ENCODE data around the gene ATE1. TPM values are rescaled to one million over a fixed set of nuclear protein-coding genes. Genes with fewer than 3 reads are reported as not detected.

ATE1 gene
- total RNA-seq, 3 donors from 2014 or later (not counting 1 experiment from before 2014, with no cell fraction given), result 30.4 to 40.6 (median 30.5) TPM

GRCh38 chr10:121724282-121724681 is 203.5 kb downstream of the ATE1 start:
- no peak overlapping the region for H3K27ac ChIP-seq (ENCODE audit: low read length)
- H3K4me1 ChIP-seq (ENCODE audit: control insufficient read depth, insufficient read depth, low read length), result no peaks in the 10 kb centered on the region
- TF ChIP-seq CTCF (IDR thresholded peaks at IDR 0.05), result no peak
- H3K4me3 ChIP-seq (ENCODE audit: low read length), result no peak overlapping the region
- intact Hi-C loops (cut with micrococcal nuclease), result no loop called here
- Mint-ChIP-seq H3K27ac (no peak overlapping the region), H3K4me1 (no peaks in the 10 kb centered on the region), H3K27me3 (ENCODE audit: low read depth in 2 of 2) (peaks cover 9 to 25% of the 10 kb centered on the region in 2 donors), H3K4me3 (no peak overlapping the region), H3K36me3 (no peaks in the 10 kb centered on the region), H3K9me3 (no peaks in the 10 kb centered on the region)
- H3K27me3 ChIP-seq (ENCODE audit: control insufficient read depth, insufficient read depth, low read length), result no peaks in the 10 kb centered on the region
- no peaks in the 10 kb centered on the region for H3K36me3 ChIP-seq (ENCODE audit: control insufficient read depth, insufficient read depth, low read length)
- H3K9me3 ChIP-seq (ENCODE audit: control insufficient read depth, insufficient read depth, low read length), result no peaks in the 10 kb centered on the region
- DNase-seq (no peak), ATAC-seq (no peak)

GRCh38 chr10:121722665-121723064 is 205.2 kb downstream of the ATE1 start:
- no peaks in the 10 kb centered on the region for H3K4me1 ChIP-seq (ENCODE audit: control insufficient read depth, insufficient read depth, low read length)
- ATAC-seq (no peak), DNase-seq (no peak)
- H3K9me3 Mint-ChIP-seq, result no peaks in the 10 kb centered on the region
- H3K4me3 ChIP-seq (ENCODE audit: low read length), result no peak overlapping the region
- H3K27ac ChIP-seq (ENCODE audit: low read length), result no peak overlapping the region
- no peaks in the 10 kb centered on the region for H3K4me1 Mint-ChIP-seq
- H3K4me3 Mint-ChIP-seq, result no peak overlapping the region
- TF ChIP-seq CTCF (IDR thresholded peaks at IDR 0.05), result no peak
- H3K9me3 ChIP-seq (ENCODE audit: control insufficient read depth, insufficient read depth, low read length), result no peaks in the 10 kb centered on the region
- no peaks in the 10 kb centered on the region for H3K36me3 Mint-ChIP-seq
- H3K27me3 ChIP-seq (ENCODE audit: control insufficient read depth, insufficient read depth, low read length), result no peaks in the 10 kb centered on the region
- intact Hi-C loops (cut with micrococcal nuclease), result no loop called here
- WGBS (ENCODE audit: insufficient coverage), result 90% methylated on average over 2 of the region's 3 CpGs
- peaks cover 9 to 19% of the 10 kb centered on the region in 2 donors for H3K27me3 Mint-ChIP-seq (ENCODE audit: low read depth in 2 of 2)
- H3K36me3 ChIP-seq (ENCODE audit: control insufficient read depth, insufficient read depth, low read length), result no peaks in the 10 kb centered on the region
- H3K27ac Mint-ChIP-seq, result no peak overlapping the region

GRCh38 chr10:121721257-121721656 is 206.6 kb downstream of the ATE1 start:
- Mint-ChIP-seq H3K27me3 (ENCODE audit: low read depth in 2 of 2) (peaks cover 9 to 27% of the 10 kb centered on the region in 2 donors), H3K36me3 (no peaks in the 10 kb centered on the region), H3K9me3 (no peaks in the 10 kb centered on the region), H3K27ac (no peak overlapping the region), H3K4me1 (no peaks in the 10 kb centered on the region), H3K4me3 (no peak overlapping the region)
- Histone ChIP-seq H3K9me3 (ENCODE audit: control insufficient read depth, insufficient read depth, low read length) (no peaks in the 10 kb centered on the region), H3K4me3 (ENCODE audit: low read length) (no peak overlapping the region), H3K4me1 (ENCODE audit: control insufficient read depth, insufficient read depth, low read length) (no peaks in the 10 kb centered on the region), H3K27ac (ENCODE audit: low read length) (no peak overlapping the region), H3K27me3 (ENCODE audit: control insufficient read depth, insufficient read depth, low read length) (no peaks in the 10 kb centered on the region), H3K36me3 (ENCODE audit: control insufficient read depth, insufficient read depth, low read length) (no peaks in the 10 kb centered on the region)
- ATAC-seq, result no peak
- DNase-seq, result no peak
- intact Hi-C loops (cut with micrococcal nuclease), result no loop called here
- 88% methylated on average over 4 of the region's 4 CpGs for WGBS (ENCODE audit: insufficient coverage)
- TF ChIP-seq CTCF (IDR thresholded peaks at IDR 0.05), result no peak

GRCh38 chr10:121715969-121716368 is 211.9 kb downstream of the ATE1 start:
- Histone ChIP-seq H3K9me3 (ENCODE audit: control insufficient read depth, insufficient read depth, low read length) (no peaks in the 10 kb centered on the region), H3K27me3 (ENCODE audit: control insufficient read depth, insufficient read depth, low read length) (no peaks in the 10 kb centered on the region), H3K27ac (ENCODE audit: low read length) (no peak overlapping the region), H3K4me1 (ENCODE audit: control insufficient read depth, insufficient read depth, low read length) (no peaks in the 10 kb centered on the region), H3K4me3 (ENCODE audit: low read length) (no peak overlapping the region), H3K36me3 (ENCODE audit: control insufficient read depth, insufficient read depth, low read length) (no peaks in the 10 kb centered on the region)
- no peaks in the 10 kb centered on the region for H3K4me1 Mint-ChIP-seq
- intact Hi-C loops (cut with micrococcal nuclease), result no loop called here
- no peaks in the 10 kb centered on the region for H3K9me3 Mint-ChIP-seq
- ATAC-seq (no peak), DNase-seq (no peak)
- H3K27me3 Mint-ChIP-seq (ENCODE audit: low read depth in 2 of 2), result peaks cover 3 to 30% of the 10 kb centered on the region in 2 donors
- H3K27ac Mint-ChIP-seq, result no peak overlapping the region
- no peak overlapping the region for H3K4me3 Mint-ChIP-seq
- no peaks in the 10 kb centered on the region for H3K36me3 Mint-ChIP-seq
- no peak for TF ChIP-seq CTCF (IDR thresholded peaks at IDR 0.05)
- WGBS (ENCODE audit: insufficient coverage), result 77% methylated on average over 1 of the region's 1 CpG
